CD14-positive monocyte (primary cell): ENCODE results near the gene AMY2B. TPM values are rescaled to one million over a fixed set of nuclear protein-coding genes. Genes with fewer than 3 reads are reported as not detected.

Experiments
- DNase-seq, 3 donors: peaks; one replicate each; pipeline ENCODE4 v3.0.0-alpha.2; 2011 to 2022
- H2AFZ ChIP-seq: 2 replicates; pipeline ENCODE4 v1.6.0; 2012; ENCODE audit warnings: mild to moderate bottlenecking, low read depth, low read length, inconsistent platforms; ENCODE audit not compliant: insufficient read depth, poor library complexity, severe bottlenecking
- H3K27ac ChIP-seq, 2 donors: 1 replicate in 1 of 2; 2 replicates in 1 of 2; pipeline ENCODE4 v1.5.1; 2012 to 2013; ENCODE audit warnings: low read length in 2 of 2, control low read depth in 1 of 2, inconsistent platforms in 1 of 2, low read depth in 1 of 2, mild to moderate bottlenecking in 1 of 2
- H3K27me3 ChIP-seq, 2 donors: one replicate each; pipeline versions ENCODE4 v1.6.0 to v1.6.1; 2011 to 2013; ENCODE audit warnings: low read length in 2 of 2; ENCODE audit not compliant: control insufficient read depth in 2 of 2, insufficient read depth in 2 of 2
- H3K36me3 ChIP-seq, 2 donors: replicated peaks in 1 of 2; 1 replicate in 1 of 2; 2 replicates in 1 of 2; pipeline versions ENCODE4 v1.5.1 to v1.6.1; 2012 to 2013; ENCODE audit warnings: low read length in 2 of 2, control low read depth in 1 of 2, inconsistent platforms in 1 of 2, mild to moderate bottlenecking in 1 of 2; ENCODE audit not compliant: insufficient read depth in 2 of 2, control insufficient read depth in 1 of 2
- H3K4me1 ChIP-seq, 2 donors: 1 replicate in 1 of 2; 2 replicates in 1 of 2; pipeline versions ENCODE4 v1.5.1 to v1.6.1; 2012 to 2013; ENCODE audit warnings: low read length in 2 of 2, control low read depth in 1 of 2, inconsistent platforms in 1 of 2, mild to moderate bottlenecking in 1 of 2, moderate library complexity in 1 of 2; ENCODE audit not compliant: insufficient read depth in 2 of 2, control insufficient read depth in 1 of 2
- H3K4me2 ChIP-seq: replicated peaks from 2 replicates; pipeline ENCODE3; 2012; ENCODE audit warnings: low read length, moderate library complexity, mild to moderate bottlenecking; ENCODE audit not compliant: poor library complexity, severe bottlenecking; ENCODE audit errors: extremely low read depth
- H3K4me3 ChIP-seq, 3 experiments: fragments of 200-600 bp in 1 of 3; sonication (generic) in 1 of 3; replicated peaks in 1 of 3; 1 replicate in 2 of 3; 2 replicates in 1 of 3; pipeline ENCODE4 v1.5.1; 2011 to 2013; ENCODE audit warnings: low read length in 3 of 3, mild to moderate bottlenecking in 3 of 3, control low read depth in 2 of 3, low read depth in 2 of 3, inconsistent platforms in 1 of 3, moderate library complexity in 1 of 3
- H3K79me2 ChIP-seq: 2 replicates; pipeline ENCODE4 v1.6.0; 2012; ENCODE audit warnings: mild to moderate bottlenecking, control low read depth, inconsistent platforms, low read length, moderate library complexity; ENCODE audit not compliant: insufficient read depth
- H3K9ac ChIP-seq: 2 replicates; pipeline ENCODE4 v1.6.0; 2017; ENCODE audit warnings: low read length, mild to moderate bottlenecking; ENCODE audit not compliant: insufficient read depth, poor library complexity, severe bottlenecking
- H3K9me3 ChIP-seq, 2 donors: replicated peaks in 1 of 2; 1 replicate in 1 of 2; 2 replicates in 1 of 2; pipeline versions ENCODE4 v1.5.1 to v1.6.1; 2012 to 2013; ENCODE audit warnings: low read length in 2 of 2, control low read depth in 1 of 2; ENCODE audit not compliant: control insufficient read depth in 1 of 2, insufficient read depth in 1 of 2
- H4K20me1 ChIP-seq: 2 replicates; pipeline ENCODE4 v1.6.0; 2012; ENCODE audit warnings: mild to moderate bottlenecking, low read length, control low read depth, moderate library complexity; ENCODE audit not compliant: insufficient read depth
- H3K27ac Mint-ChIP-seq, 7 donors: one replicate each; pipeline ENCODE4 v1.8.0; 2020; ENCODE audit warnings: mild to moderate bottlenecking in 7 of 7, mixed read lengths in 7 of 7, moderate library complexity in 6 of 7, inconsistent platforms in 2 of 7
- H3K27me3 Mint-ChIP-seq, 3 donors: one replicate each; pipeline ENCODE4 v1.8.0; 2021 to 2022; ENCODE audit warnings: low read depth in 3 of 3, mild to moderate bottlenecking in 3 of 3, mixed read lengths in 3 of 3, moderate library complexity in 3 of 3, inconsistent platforms in 1 of 3
- H3K36me3 Mint-ChIP-seq, 2 donors: one replicate each; pipeline ENCODE4 v1.8.0; 2020; ENCODE audit warnings: mixed read lengths in 2 of 2, inconsistent platforms in 1 of 2, mild to moderate bottlenecking in 1 of 2
- H3K4me1 Mint-ChIP-seq: one replicate; pipeline ENCODE4 v1.8.0; 2020; ENCODE audit warnings: mild to moderate bottlenecking, mixed read lengths
- H3K4me3 Mint-ChIP-seq, 2 donors: one replicate each; pipeline ENCODE4 v1.8.0; 2020; ENCODE audit warnings: mild to moderate bottlenecking in 2 of 2, mixed read lengths in 2 of 2, moderate library complexity in 1 of 2
- H3K9me3 Mint-ChIP-seq, 7 donors: one replicate each; pipeline ENCODE4 v1.8.0; 2020 to 2022; ENCODE audit warnings: mixed read lengths in 7 of 7, mild to moderate bottlenecking in 6 of 7, moderate library complexity in 6 of 7, inconsistent platforms in 2 of 7
- WGBS: methylation state at CpG from one replicate; pipeline ENCODE4 v1.1.5; 2013; ENCODE audit warnings: missing lambda C conversion rate; ENCODE audit not compliant: insufficient coverage; 5-methylcytosine and 5-hydroxymethylcytosine counted together
- intact Hi-C, 2 donors: fragments of 100-400 bp; cut with micrococcal nuclease; formaldehyde crosslinking; loops; one replicate each; pipeline versions ENCODE4 v1.15.0 to v1.15.1; 2023
- polyA plus RNA-seq, 3 donors: library from polyadenylated mRNA; depleted of rRNA in 1 of 3; unstranded in 2 of 3; stranded (reverse) in 1 of 3; fragments of 300-500 nt in 2 of 3; fragments of >200 nt in 1 of 3; fragmentation: Illumina TruSeq in 2 of 3; gene quantifications; 1 replicate in 2 of 3; 2 replicates in 1 of 3; pipeline ENCODE4 v1.2.3, GENCODE V29; 2012 to 2021
- TF ChIP-seq, protein P1 (sequence below): fragments of 200-600 bp; IDR thresholded peaks from one replicate; pipeline ENCODE4 v1.8.0; 2022; ENCODE audit warnings: antibody characterized with exemption, mild to moderate bottlenecking

Gene AMY2B
- polyA plus RNA-seq, 3 donors: 1.9 to 31.1 (median 2.0) TPM

DNA sequence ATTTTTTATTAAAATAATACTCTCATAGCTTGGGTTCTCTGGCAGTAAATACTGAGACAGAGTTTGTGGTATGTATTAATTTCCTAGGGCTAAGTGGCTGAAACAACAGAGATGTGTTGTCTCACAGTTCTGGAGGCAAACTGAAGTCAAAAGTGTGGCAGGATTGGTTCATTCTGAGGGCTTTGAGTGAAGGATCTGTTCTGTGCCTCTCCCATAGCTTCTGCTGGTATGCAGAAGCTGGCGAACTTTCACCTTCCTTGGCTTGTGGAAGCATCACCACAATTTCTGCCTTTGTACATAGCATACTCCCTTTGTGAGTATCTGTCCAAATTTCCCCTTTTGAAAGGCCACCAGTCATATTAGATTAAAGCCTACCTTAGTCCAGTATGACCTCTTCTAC, 24.9 kb upstream of the AMY2B start:
- no peaks in the 10 kb centered on the region for H3K4me1 Mint-ChIP-seq
- WGBS: no CpG with 5 or more reads among the region's 1 CpG
- peaks cover 70 to 87% of the 10 kb centered on the region in 2 donors for H3K36me3 Mint-ChIP-seq
- DNase-seq: no peak
- Histone ChIP-seq H2AFZ (no peak overlapping the region), H3K27ac (no peak overlapping the region), H4K20me1 (peaks cover 11% of the 10 kb centered on the region), H3K9me3 (no peaks in the 10 kb centered on the region), H3K4me3 (no peak overlapping the region), H3K79me2 (no peaks in the 10 kb centered on the region), H3K4me1 (no peaks in the 10 kb centered on the region), H3K9ac (no peak overlapping the region), H3K27me3 (no peaks in the 10 kb centered on the region), H3K4me2 (no peak overlapping the region), H3K36me3 (peaks cover 93 to 94% of the 10 kb centered on the region in 2 donors)
- TF ChIP-seq, protein P1, sequence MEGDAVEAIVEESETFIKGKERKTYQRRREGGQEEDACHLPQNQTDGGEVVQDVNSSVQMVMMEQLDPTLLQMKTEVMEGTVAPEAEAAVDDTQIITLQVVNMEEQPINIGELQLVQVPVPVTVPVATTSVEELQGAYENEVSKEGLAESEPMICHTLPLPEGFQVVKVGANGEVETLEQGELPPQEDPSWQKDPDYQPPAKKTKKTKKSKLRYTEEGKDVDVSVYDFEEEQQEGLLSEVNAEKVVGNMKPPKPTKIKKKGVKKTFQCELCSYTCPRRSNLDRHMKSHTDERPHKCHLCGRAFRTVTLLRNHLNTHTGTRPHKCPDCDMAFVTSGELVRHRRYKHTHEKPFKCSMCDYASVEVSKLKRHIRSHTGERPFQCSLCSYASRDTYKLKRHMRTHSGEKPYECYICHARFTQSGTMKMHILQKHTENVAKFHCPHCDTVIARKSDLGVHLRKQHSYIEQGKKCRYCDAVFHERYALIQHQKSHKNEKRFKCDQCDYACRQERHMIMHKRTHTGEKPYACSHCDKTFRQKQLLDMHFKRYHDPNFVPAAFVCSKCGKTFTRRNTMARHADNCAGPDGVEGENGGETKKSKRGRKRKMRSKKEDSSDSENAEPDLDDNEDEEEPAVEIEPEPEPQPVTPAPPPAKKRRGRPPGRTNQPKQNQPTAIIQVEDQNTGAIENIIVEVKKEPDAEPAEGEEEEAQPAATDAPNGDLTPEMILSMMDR: no peak
- H3K27me3 Mint-ChIP-seq: peaks cover 0 to 1% (median 0%) of the 10 kb centered on the region in 3 donors
- intact Hi-C loops: no loop called here
- no peak overlapping the region for H3K4me3 Mint-ChIP-seq
- no peak overlapping the region for H3K27ac Mint-ChIP-seq
- no peaks in the 10 kb centered on the region for H3K9me3 Mint-ChIP-seq

DNA sequence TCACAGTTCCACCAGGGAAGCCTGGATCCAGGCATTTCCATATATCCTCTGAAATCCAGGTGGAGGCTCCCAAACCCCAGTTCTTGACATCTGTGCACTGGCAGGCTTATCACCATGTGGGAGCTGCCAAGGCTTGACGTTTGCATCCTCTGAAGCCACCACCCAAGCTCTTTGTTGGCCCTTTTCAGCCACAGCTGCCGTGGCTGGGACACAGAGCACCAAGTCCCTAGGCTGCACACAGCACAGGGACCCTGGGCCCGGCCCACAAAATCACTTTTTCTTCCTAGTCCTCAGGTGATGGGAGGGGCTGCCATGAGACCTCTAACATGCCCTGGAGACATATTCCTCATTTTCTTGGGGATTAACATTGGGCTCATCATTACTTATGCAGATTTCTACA, 23.5 kb upstream of the AMY2B start:
- Histone ChIP-seq H2AFZ (no peak overlapping the region), H3K9me3 (no peaks in the 10 kb centered on the region), H3K4me2 (no peak overlapping the region), H3K4me1 (no peaks in the 10 kb centered on the region), H3K9ac (no peak overlapping the region), H3K79me2 (no peaks in the 10 kb centered on the region), H3K27me3 (no peaks in the 10 kb centered on the region), H4K20me1 (peaks cover 11% of the 10 kb centered on the region), H3K4me3 (no peak overlapping the region), H3K36me3 (peaks cover 89 to 94% of the 10 kb centered on the region in 2 donors), H3K27ac (no peak overlapping the region)
- Mint-ChIP-seq H3K9me3 (no peaks in the 10 kb centered on the region), H3K4me1 (no peaks in the 10 kb centered on the region), H3K36me3 (peaks cover 71 to 90% of the 10 kb centered on the region in 2 donors), H3K27me3 (no peaks in the 10 kb centered on the region), H3K27ac (peak overlapping the region in 1 of 7 donors; percentile 10), H3K4me3 (no peak overlapping the region)
- TF ChIP-seq, protein P1: no peak
- DNase-seq: no peak
- 95% methylated on average over 3 of the region's 3 CpGs for WGBS
- intact Hi-C loops: no loop called here
